ENCODE data around the gene SCGB3A1.

Gene SCGB3A1, protein sequence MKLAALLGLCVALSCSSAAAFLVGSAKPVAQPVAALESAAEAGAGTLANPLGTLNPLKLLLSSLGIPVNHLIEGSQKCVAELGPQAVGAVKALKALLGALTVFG

GRCh38 chr5:180591311-180591887 lies at the start of gene SCGB3A1:
Gene SCGB3A1 (minus strand): TSS chr5:180591499. CDS start chr5:180591462, 37 bp downstream.
- DNase-seq: no peak

DNA sequence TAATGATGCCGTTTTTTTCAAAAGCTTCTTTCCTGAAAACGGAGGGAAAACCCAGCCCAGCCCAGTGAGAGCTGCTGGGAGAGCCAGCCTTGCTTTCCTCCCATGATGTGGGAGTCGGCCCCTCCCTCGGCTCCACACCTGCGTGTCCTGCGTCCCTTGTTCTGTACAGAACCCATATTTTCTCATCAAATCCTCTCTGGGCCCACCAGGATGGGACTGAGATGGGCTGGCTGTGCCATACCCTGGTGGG lies 49.2 kb upstream of the SCGB3A1 start:
- peak; percentile 12 for DNase-seq

- DNase-seq: peak; percentile 41
Observed at GRCh38 chr5:180639741-180640610, 48.7 kb upstream of the SCGB3A1 start.

DNA sequence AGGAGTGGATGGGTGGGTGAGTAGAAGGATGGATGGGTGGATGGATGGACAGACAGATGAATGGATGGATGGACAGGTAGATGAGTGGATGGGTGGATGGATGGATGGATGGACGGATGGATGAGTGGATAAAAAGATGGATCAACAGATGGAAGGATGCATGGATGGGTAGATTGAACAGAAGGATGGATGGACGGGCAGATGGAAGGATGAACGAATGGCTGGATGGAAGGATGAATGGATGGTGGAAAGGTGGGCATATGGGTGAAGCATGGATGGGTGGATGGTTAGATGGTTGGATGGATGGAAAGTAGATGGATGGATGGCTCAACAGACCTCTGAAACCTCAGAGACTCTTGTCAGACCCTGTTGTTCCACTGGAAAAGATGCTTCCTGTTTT lies 48.0 kb upstream of the SCGB3A1 start:
- no peak for DNase-seq

DNA sequence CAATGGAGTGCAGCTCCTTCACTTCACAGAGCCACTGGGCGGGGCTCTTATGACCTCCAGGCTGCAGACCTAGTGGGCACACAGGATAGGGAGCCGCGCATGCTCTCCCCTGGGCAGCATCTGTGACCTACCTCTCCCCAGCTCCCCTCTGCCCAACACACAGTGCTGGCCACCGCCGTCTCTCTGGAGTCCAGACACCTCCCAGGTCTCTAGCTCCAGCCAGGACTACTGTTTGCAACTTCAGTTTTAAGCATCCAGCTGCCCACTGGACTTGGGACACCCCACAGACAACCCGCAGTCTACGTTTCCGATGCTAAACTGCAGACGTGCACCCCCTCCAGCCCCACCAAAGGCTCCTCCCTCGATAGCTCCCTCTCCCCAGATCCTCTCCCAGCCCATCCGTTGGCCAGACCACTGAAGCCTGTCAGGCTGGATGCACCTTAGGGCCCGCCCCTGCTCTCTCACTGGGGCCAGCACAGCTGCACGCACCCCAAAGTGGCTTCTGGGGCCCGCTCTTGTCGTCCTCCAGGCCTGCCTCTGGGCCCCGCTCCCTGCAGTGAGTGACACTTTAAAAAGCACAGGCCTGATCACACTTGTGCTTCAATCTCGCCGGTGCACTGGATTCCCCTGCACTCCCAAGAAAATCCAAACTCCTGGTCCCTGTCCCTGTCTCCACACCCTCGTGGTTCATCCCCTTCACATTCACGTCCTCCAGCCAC lies 46.8 kb upstream of the SCGB3A1 start:
- peak; percentile 33 for DNase-seq

GRCh38 chr5:180636403-180637075 lies 45.2 kb upstream of the SCGB3A1 start:
- DNase-seq: peak; percentile 35

GRCh38 chr5:180636016-180636402 lies 44.7 kb upstream of the SCGB3A1 start:
- peak; percentile 37 for DNase-seq

DNA sequence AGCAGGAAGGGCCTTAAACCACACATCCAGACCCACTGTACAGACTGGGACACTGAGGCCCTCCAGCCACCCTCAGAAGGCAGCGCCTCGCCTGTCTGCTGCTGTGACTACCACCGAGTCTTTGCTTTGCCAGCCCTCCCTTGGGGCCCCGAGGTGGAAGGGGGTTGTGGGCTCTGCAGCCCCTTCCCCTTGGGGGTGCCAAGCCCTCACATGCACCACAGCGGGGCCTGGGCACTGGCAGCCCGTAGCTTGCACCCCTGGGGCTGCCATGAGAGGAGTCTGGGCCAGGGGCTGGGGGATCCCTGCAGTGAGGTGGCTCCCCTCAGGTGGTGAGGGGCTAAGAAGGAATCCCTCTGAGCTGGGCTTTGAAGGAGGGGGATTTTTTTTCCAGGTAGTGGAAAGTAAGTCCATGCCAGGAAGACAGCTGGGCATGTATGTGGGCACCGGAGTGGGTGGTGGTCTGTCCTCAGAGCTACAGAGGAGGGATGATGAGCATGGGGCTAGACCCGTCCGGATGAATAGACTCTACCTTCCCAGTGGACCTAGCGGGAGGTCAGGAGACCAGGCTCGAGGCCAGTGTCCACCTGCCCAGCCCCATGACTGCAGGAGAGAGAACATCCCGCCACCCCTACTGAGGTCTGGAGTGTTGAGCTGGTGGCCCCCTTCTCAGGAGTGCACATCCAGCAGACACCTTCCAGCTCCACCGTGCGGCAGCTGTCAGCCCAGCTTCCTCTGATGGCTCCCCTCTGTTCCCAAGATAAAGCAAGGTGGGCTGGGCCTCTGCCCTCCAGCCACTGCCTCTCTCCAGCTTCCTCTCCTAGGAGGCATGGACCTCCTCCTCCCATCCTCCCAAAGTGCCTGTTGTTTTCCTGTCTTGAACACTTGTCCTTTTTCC lies 42.2 kb upstream of the SCGB3A1 start:
- no peak for DNase-seq

DNA sequence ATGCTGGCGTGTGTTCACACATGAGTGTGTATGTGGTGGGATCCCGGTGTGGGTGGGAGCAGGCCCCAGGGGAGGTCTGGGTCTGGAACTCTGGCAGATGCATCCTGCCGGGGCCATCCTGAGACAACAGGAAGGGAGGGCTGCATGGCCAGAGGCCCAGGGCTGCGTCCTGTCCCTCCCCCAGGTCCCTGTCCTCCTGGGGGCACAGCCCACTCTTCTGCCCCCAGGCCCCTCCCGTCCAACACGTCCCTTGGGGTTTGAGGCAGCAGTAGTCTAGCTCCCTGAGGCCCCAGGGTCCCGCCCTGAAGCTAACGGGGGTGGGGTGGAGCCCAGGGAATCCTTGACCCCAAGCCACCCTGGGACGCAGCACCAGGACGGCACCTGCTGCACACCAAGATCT lies 41.5 kb upstream of the SCGB3A1 start:
- DNase-seq: no peak

DNA sequence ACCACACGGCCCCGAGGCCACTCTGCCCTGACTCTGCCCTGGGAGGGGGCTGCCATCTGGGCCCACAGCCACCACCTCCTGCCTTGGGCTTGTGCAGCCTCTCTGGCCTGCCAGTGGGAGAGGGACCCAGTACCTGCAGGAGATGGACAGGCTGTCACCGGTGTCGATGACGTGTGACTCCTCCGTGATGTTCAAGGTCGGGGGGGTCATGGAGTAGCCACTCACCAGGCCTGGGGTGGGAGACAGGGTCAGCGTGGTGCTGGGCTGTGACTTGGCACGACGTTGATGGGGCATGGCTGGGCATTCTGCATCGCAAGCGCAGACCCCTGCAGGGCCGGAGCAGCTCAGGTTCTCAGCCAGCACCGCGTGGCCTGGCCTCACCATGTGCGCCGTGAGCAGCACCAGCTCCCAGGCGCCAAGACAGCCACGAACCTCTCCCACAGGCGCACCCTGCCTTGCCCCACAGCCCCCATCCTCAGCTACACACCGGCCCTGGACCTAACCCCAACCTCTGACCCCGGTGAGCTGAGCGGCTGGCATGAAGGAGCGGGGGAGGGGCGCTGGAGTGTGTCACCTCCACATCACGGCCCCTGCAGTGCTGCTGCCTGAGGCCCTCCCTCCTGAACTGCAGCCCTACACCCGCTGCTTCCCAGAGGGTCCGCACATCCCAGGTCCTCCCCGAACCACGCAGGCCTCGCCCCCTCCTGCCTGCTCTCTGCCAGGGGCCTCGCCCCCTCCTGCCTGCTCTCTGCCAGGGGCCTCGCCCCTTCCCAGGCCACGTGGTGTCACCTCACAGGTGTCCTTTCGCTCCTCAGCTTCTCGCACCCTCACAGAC lies 40.5 kb upstream of the SCGB3A1 start:
- no peak for DNase-seq

- no peak for DNase-seq
Observed at GRCh38 chr5:180630426-180630825, 39.1 kb upstream of the SCGB3A1 start.

GRCh38 chr5:180629831-180630382 lies 38.6 kb upstream of the SCGB3A1 start:
- DNase-seq: no peak

DNA sequence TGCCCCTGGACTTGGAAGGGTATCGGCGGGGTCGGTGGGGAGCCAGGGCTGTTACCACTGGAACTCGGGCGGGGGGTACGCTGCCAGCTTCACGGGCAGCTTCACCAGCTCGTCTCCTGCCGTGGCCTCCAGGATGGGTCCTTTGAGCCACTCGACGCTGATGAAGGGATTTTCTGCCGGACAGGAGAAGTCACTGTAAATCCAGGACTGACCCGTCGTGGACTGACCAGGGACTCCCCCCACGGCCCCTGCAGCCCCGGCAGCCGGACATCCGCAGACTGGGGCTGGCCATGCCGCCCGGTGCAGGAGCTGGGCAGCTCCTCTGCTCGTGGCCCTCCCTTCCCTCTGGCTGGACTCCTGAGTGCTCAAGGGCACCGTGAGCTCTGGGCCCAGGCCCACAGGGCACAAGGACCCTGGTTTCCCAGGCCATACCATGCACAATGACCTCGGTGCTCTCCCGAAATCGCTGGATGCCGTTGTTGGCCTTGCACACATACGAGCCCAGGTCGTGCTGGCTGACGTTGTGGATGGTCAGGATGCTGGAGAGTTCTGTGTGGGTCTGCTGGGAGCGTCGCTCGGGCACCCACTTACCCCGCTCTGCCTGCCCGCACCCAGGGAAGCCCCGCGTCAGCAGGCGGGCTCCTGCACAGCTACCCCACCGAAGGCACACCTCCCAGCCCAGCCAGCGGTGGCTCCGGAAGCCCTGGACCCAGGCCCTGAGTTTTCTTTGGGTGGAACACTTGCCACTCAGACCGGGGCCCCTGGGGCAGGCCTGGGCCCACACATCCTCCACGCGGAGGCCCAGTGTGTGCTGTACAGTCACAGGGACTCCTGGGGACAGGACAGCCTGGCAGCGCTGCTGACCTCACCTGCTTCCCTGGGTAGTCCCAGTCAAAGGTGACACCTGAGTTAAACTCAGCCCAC lies 37.8 kb upstream of the SCGB3A1 start:
- no peak for DNase-seq

- no peak for DNase-seq
Observed at GRCh38 chr5:180628211-180628610, 36.9 kb upstream of the SCGB3A1 start.

DNA sequence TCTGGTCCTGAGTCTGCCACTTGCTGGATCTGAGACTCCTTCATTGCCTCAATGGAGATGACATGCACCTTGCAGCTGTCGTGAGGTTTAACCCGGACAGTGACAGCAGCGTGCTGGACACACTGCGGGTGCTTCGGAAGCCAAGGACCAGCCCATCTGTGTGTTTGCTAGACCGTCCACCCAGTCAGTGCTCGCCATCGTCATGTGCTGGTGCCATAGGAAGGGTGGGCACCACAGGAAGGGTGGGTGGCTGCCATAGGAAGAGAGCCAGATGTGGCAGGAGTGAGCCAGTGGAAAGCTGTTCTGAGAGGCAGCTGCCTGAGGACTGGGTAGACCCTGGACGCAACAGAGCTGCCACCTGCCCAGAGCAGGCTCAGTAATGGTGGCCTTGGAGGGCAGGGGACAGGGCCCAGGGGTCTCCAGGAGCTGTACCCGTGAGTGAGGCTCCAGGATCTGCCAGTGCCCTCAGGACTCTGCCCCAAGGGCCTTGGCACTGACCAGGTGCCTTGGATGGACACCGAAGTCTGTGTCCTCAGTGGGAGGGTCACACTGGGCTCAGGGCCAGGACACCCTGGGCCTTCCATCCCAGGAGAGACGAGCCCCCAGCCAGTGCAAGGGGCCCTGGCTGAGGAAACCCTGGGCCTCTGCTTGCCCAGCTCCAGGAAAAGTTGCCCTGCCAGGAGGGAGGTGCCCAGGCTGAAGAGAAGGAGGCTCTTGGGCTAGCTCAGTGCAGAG lies 36.3 kb upstream of the SCGB3A1 start:
- DNase-seq: no peak

GRCh38 chr5:180626661-180627385 lies 35.5 kb upstream of the SCGB3A1 start:
- no peak for DNase-seq

GRCh38 chr5:180625791-180626660 lies 34.7 kb upstream of the SCGB3A1 start:
- no peak for DNase-seq
